ENCODE data around the gene KLHL3.

The KLHL3 gene

GRCh38 chr5:137604348-137605095, 131.4 kb downstream of the KLHL3 start:
- peak; percentile 31 for DNase-seq

- no peak for DNase-seq
Measured at GRCh38 chr5:137603891-137604290, 132.0 kb downstream of the KLHL3 start.

GRCh38 chr5:137603356-137603755, 132.5 kb downstream of the KLHL3 start:
- DNase-seq = no peak

GRCh38 chr5:137602721-137603273, 133.1 kb downstream of the KLHL3 start:
- no peak for DNase-seq

- DNase-seq = no peak
Measured at GRCh38 chr5:137600721-137601360, 135.0 kb downstream of the KLHL3 start.

GRCh38 chr5:137599457-137599856, 136.4 kb downstream of the KLHL3 start:
- DNase-seq = no peak

GRCh38 chr5:137598399-137598798, 137.5 kb downstream of the KLHL3 start:
- no peak for DNase-seq

- no peak for DNase-seq
Measured at GRCh38 chr5:137596941-137597340, 138.9 kb downstream of the KLHL3 start.

GRCh38 chr5:137595396-137596079, 140.4 kb downstream of the KLHL3 start:
- DNase-seq = peak; percentile 17

- no peak for DNase-seq
Measured at GRCh38 chr5:137594717-137595116, 141.2 kb downstream of the KLHL3 start.

- DNase-seq = no peak
Measured at GRCh38 chr5:137592317-137592716, 143.6 kb downstream of the KLHL3 start.

- no peak for DNase-seq
Measured at GRCh38 chr5:137589185-137589584, 146.7 kb downstream of the KLHL3 start.

GRCh38 chr5:137587919-137588318, 148.0 kb downstream of the KLHL3 start:
- DNase-seq = no peak

- DNase-seq = no peak
Measured at GRCh38 chr5:137584262-137584661, 151.6 kb downstream of the KLHL3 start.

- DNase-seq = no peak
Measured at GRCh38 chr5:137583129-137583528, 152.8 kb downstream of the KLHL3 start.

GRCh38 chr5:137582218-137582617, 153.7 kb downstream of the KLHL3 start:
- DNase-seq = no peak

- DNase-seq = no peak
Measured at GRCh38 chr5:137581776-137582175, 154.1 kb downstream of the KLHL3 start.

GRCh38 chr5:137580030-137580429, 155.9 kb downstream of the KLHL3 start:
- no peak for DNase-seq

GRCh38 chr5:137575847-137576246, 160.0 kb downstream of the KLHL3 start:
- peak; percentile 41 for DNase-seq

- DNase-seq = no peak
Measured at GRCh38 chr5:137575211-137575610, 160.7 kb downstream of the KLHL3 start.

- no peak for DNase-seq
Measured at GRCh38 chr5:137573376-137573775, 162.5 kb downstream of the KLHL3 start.

- no peak for DNase-seq
Measured at GRCh38 chr5:137572042-137572695, 163.7 kb downstream of the KLHL3 start.

GRCh38 chr5:137570070-137570469, 165.8 kb downstream of the KLHL3 start:
- no peak for DNase-seq
